ENCODE results near the gene TSPAN18. TPM values are rescaled to one million over a fixed set of nuclear protein-coding genes. Genes with fewer than 3 reads are reported as not detected.
A peak's percentile ranks its signal among the peaks of the same experiment; 100 is the strongest.

The TSPAN18 gene
- total RNA-seq, 1 experiment from 2014 or later: 0.96 TPM

- no peak for DNase-seq (ENCODE audit: low read depth)
Observed at GRCh38 chr11:44848203-44848962, 121.6 kb downstream of the TSPAN18 start.

- no peak for DNase-seq (ENCODE audit: low read depth)
Observed at GRCh38 chr11:44848963-44849350, 122.2 kb downstream of the TSPAN18 start.

DNA sequence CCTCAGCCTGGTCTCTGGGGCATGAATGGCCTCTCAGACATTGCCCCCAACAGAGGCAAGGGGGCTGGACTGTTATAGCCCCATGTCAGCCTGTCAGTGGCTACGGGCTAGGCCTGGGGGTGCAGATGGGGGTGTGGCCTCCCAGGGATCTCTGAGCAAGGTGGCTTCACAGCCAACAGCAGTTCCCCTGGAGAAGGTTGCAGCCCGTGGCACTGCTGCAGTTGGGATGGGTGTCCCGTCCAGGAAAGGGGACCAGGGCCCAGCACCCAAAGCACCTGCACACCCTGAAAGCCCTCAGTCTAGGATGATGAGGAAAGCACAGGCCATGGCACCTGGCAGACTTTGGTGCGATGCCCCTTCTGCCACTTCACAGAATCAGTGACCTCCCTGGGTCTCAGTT, 122.7 kb downstream of the TSPAN18 start:
- DNase-seq (ENCODE audit: low read depth): no peak

GRCh38 chr11:44849922-44850321, 123.2 kb downstream of the TSPAN18 start:
- no peak for DNase-seq (ENCODE audit: low read depth)

DNA sequence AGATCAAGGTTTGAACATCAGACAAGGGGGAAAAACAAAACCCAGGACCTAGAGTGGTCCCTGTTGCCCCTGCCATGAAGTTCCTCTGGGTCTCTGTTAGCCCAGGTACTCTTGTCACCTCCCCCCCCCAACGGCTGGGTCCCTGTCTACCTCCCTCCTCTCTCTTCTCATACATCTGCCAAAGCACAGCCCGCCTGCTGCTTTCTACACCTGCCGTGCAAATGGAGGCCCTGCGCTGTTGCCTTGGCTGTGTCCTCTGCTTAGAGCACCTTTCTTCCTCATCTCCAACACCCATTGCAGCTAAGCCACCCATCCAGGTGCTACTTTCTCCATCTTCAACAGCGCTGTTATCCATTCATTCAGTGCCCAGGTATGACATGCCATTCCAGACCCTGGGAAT, 124.7 kb downstream of the TSPAN18 start:
- DNase-seq (ENCODE audit: low read depth): no peak

- no peak for DNase-seq (ENCODE audit: low read depth)
Observed at GRCh38 chr11:44852159-44852747, 125.5 kb downstream of the TSPAN18 start.

- no peak for DNase-seq (ENCODE audit: low read depth)
Observed at GRCh38 chr11:44852952-44853351, 126.2 kb downstream of the TSPAN18 start.

DNA sequence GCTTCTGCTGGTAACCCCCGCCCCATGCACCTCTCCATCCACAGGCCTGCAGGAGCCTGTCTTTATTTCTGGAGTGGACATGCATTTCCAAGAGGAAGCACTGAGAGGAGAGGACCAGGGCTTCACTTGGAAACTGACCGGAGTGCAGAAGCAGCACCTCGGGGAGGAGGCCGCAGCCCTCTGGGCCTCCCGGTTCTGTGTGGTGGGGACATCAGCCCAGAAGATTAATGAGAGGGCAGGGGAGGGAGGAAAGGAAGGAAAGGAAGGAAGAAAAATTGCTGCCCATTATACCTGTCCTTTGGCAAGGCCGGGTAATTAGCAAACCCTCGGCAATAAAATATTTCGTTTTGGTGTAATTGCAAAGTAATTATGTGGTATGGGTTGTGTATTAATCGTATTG, 126.9 kb downstream of the TSPAN18 start:
- DNase-seq (ENCODE audit: low read depth): no peak

- DNase-seq (ENCODE audit: low read depth): no peak
Observed at GRCh38 chr11:44854086-44854485, 127.3 kb downstream of the TSPAN18 start.

- no peak for DNase-seq (ENCODE audit: low read depth)
Observed at GRCh38 chr11:44854741-44855492, 128.2 kb downstream of the TSPAN18 start.

DNA sequence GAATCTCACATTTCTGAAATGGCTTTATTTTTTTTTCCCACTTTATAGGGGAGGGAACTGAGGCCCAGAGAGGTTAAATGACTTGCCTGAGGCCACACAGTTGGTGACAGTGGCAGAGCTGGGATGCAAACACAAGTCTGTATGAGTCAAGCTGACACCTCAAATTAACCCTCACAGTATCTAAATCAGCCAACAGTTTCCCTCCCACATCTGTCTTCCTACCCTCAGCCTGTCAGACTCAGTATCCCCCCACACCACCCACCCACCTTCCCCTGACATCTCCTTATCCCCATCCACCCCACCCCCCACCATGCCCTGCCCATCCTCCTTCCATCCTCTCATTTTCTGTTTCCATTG, 128.7 kb downstream of the TSPAN18 start:
- DNase-seq (ENCODE audit: low read depth): no peak

DNA sequence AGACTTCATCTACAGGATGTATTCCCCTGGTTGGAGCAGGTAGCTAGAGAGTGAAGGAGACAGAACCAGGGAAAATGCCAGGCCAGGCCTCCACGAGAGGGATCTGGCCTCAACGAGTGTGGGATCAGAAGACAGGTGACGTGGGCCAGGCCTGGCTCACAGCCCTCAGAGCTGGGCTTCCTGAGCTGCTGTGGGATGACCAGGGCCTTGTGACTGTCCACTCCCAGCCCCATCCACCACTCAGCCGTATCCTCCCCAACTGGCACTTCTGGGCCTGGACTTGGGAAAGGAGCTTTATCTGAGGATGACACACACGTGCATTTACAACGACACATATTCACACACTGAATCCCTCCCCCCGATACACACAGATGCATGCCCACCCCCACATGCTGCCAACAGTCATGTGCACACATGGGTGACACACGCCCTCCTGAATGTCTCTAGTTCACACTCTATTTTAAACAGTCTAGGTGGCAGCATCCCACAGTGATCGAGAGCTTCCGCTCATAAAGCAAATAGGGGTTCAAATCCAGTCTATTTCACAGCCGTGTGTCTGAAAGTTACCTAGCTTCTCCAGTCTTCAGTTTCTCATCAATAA, 130.8 kb downstream of the TSPAN18 start:
- no peak for DNase-seq (ENCODE audit: low read depth)

GRCh38 chr11:44858796-44859527, 132.2 kb downstream of the TSPAN18 start:
- no peak for DNase-seq (ENCODE audit: low read depth)

- no peak for DNase-seq (ENCODE audit: low read depth)
Observed at GRCh38 chr11:44859528-44859925, 132.8 kb downstream of the TSPAN18 start.

GRCh38 chr11:44860346-44860745, 133.6 kb downstream of the TSPAN18 start:
- no peak for DNase-seq (ENCODE audit: low read depth)

DNA sequence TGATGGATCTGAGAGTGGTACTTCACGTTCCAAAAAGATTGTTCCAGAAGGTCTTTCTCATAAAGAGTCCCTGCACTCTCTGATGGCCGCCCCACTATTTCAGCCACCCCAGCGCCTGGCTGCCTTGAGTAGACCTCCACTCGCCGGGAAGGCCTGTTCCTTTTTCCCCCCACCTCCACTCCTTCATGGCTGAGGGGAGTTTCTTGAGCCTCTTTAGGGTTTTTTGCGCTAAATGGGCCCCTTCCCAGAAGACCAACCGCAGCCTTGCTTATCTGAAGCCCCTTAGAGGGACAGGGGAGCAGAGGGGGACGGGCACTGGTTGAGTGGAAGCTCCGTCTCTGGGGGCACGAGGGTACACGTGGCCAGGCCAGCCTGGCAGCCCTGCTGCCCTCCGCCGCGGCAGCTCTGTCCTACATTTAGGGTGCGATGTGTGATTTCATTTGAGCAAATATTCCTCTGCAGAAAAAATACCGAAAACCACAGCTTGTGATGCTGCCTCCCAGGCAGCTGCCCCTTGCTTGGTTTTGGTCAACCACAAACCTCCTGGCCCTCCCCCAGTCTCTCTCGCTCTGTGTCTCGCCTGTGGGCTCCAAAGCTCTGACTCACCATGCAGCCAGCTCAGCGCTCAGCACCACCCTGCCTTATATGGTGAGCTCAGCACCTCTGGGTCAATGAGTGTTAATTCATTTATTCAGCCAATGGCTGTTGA, 135.2 kb downstream of the TSPAN18 start:
- DNase-seq (ENCODE audit: low read depth): peak; percentile 97

- no peak for DNase-seq (ENCODE audit: low read depth)
Observed at GRCh38 chr11:44862558-44863101, 135.9 kb downstream of the TSPAN18 start.

GRCh38 chr11:44863231-44863630, 136.5 kb downstream of the TSPAN18 start:
- DNase-seq (ENCODE audit: low read depth): peak; percentile 61

GRCh38 chr11:44865866-44866272, 139.1 kb downstream of the TSPAN18 start:
- no peak for DNase-seq (ENCODE audit: low read depth)

- DNase-seq (ENCODE audit: low read depth): no peak
Observed at GRCh38 chr11:44866286-44866685, 139.5 kb downstream of the TSPAN18 start.

DNA sequence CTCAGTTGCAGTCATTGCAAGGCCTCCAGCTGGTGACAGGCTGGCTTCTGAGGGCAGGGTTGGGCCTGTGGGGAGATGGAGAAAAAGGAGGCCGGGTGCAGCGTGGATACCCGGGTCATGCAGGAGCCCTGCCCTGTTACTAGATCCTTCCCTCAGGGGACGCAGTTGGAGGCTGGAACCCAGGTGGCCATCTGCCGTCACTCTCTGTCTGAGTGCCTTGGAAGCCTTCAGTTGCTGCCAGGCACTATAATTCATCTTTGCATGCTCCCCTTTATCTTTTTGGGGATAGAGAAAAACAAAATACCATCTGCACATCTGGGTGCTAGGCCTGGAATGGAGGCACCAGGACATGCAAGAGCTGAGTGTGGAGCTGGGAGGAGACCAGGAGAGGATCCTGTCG, 141.3 kb downstream of the TSPAN18 start:
- DNase-seq (ENCODE audit: low read depth): no peak
